SK-N-SH (cell line): ENCODE results near the gene BCL11A.

Experiments used
- ELF1 ChIP-seq: IDR thresholded peaks from 2 replicates; pipeline ENCODE4 v1.4.0; 2012
- EZH2phosphoT487 ChIP-seq: fragments of 200-600 bp; sonication (generic); IDR thresholded peaks from 2 replicates; pipeline ENCODE4 v1.6.1; 2017; ENCODE audit warnings: low read depth, mixed run types, mild to moderate bottlenecking, antibody characterized with exemption, moderate library complexity, borderline replicate concordance
- FOXM1 ChIP-seq: IDR thresholded peaks from 2 replicates; pipeline ENCODE4 v1.4.0; 2012; ENCODE audit warnings: low read depth, mild to moderate bottlenecking
- GATA2 ChIP-seq: sonication (generic); formaldehyde crosslinking; IDR thresholded peaks from 2 replicates; pipeline ENCODE4 v1.5.0; 2020; ENCODE audit warnings: mild to moderate bottlenecking, missing genetic modification reagents
- POLR2AphosphoS5 ChIP-seq: IDR thresholded peaks from 2 replicates; pipeline ENCODE4 v1.6.1; 2012; ENCODE audit warnings: low read depth, low read length
- TAF1 ChIP-seq: IDR thresholded peaks from 2 replicates; pipeline ENCODE4 v1.6.1; 2012; ENCODE audit warnings: low read depth, mild to moderate bottlenecking, low read length, moderate library complexity, borderline replicate concordance
- TEAD4 ChIP-seq: IDR thresholded peaks from 2 replicates; pipeline ENCODE4 v1.4.0; 2012; ENCODE audit warnings: mild to moderate bottlenecking, borderline replicate concordance; ENCODE audit not compliant: insufficient read depth
- YY1 ChIP-seq: IDR thresholded peaks from 2 replicates; pipeline ENCODE4 v1.4.0; 2012; ENCODE audit warnings: low read depth, mild to moderate bottlenecking
- TF ChIP-seq, protein P1 (sequence below): fragments of 200-600 bp; sonication (generic); IDR thresholded peaks from 2 replicates; pipeline ENCODE4 v1.6.1; 2017; ENCODE audit warnings: antibody characterized with exemption, mild to moderate bottlenecking, moderate library complexity
- TF ChIP-seq, protein P2 (sequence below): IDR thresholded peaks from 2 replicates; pipeline ENCODE4 v1.4.0; 2012; ENCODE audit warnings: low read depth
- TF ChIP-seq, protein P3 (sequence below): IDR thresholded peaks from 2 replicates; pipeline ENCODE4 v1.4.0; 2012; ENCODE audit warnings: low read depth, borderline replicate concordance

DNA sequence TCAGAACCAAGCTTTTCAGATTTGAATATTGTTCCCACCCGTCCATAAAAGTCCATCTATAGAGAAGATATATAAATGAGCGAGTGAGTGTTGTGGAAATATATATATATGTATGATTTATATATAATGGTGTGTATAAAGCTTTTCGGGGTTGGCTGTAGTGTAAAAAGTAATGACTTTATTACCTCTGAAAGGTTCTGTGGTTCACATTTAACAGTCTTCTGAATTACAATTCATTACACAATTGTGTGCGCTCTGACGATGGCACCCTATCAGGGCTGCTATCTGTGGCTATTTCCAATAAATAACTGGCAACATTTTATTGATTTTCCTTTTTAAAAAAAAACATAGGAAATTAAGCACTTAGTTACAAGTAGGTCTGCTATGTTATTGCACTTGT, 2.7 kb upstream of the BCL11A start:
- TF ChIP-seq FOXM1 (no peak), YY1 (no peak), POLR2AphosphoS5 (no peak), TAF1 (no peak), ELF1 (no peak), GATA2 (no peak), EZH2phosphoT487 (no peak), TEAD4 (no peak)
- TF ChIP-seq, protein P1, sequence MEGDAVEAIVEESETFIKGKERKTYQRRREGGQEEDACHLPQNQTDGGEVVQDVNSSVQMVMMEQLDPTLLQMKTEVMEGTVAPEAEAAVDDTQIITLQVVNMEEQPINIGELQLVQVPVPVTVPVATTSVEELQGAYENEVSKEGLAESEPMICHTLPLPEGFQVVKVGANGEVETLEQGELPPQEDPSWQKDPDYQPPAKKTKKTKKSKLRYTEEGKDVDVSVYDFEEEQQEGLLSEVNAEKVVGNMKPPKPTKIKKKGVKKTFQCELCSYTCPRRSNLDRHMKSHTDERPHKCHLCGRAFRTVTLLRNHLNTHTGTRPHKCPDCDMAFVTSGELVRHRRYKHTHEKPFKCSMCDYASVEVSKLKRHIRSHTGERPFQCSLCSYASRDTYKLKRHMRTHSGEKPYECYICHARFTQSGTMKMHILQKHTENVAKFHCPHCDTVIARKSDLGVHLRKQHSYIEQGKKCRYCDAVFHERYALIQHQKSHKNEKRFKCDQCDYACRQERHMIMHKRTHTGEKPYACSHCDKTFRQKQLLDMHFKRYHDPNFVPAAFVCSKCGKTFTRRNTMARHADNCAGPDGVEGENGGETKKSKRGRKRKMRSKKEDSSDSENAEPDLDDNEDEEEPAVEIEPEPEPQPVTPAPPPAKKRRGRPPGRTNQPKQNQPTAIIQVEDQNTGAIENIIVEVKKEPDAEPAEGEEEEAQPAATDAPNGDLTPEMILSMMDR: no peak
- TF ChIP-seq, protein P2, sequence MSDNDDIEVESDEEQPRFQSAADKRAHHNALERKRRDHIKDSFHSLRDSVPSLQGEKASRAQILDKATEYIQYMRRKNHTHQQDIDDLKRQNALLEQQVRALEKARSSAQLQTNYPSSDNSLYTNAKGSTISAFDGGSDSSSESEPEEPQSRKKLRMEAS: no peak
- TF ChIP-seq, protein P3, sequence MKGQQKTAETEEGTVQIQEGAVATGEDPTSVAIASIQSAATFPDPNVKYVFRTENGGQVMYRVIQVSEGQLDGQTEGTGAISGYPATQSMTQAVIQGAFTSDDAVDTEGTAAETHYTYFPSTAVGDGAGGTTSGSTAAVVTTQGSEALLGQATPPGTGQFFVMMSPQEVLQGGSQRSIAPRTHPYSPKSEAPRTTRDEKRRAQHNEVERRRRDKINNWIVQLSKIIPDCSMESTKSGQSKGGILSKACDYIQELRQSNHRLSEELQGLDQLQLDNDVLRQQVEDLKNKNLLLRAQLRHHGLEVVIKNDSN: no peak
